Spleen (tissue), 11 donors: ENCODE results near the gene AKT3. TPM values are rescaled to one million over a fixed set of nuclear protein-coding genes. Genes with fewer than 3 reads are reported as not detected.

Experiments
- DNase-seq: peaks from one replicate; pipeline ENCODE4 v3.0.0-alpha.2; 2020
- H3K27ac ChIP-seq, 8 donors: fragments of 200-600 bp; sonication (generic) in 7 of 8; 1 replicate in 4 of 8; 2 replicates in 4 of 8; pipeline versions ENCODE4 v1.5.0 to v1.8.0; 2016 to 2021; ENCODE audit warnings: inconsistent platforms in 4 of 8, mild to moderate bottlenecking in 4 of 8, moderate library complexity in 1 of 8
- H3K27me3 ChIP-seq, 7 donors: fragments of 200-600 bp; sonication (generic) in 6 of 7; replicated peaks in 1 of 7; 1 replicate in 4 of 7; 2 replicates in 3 of 7; pipeline versions ENCODE4 v1.5.0 to v1.8.0; 2016 to 2021; ENCODE audit warnings: inconsistent platforms in 3 of 7, mild to moderate bottlenecking in 1 of 7
- H3K36me3 ChIP-seq, 6 donors: fragments of 200-600 bp; sonication (generic) in 5 of 6; 1 replicate in 4 of 6; 2 replicates in 2 of 6; pipeline versions ENCODE4 v1.5.0 to v1.8.0; 2016 to 2021; ENCODE audit warnings: inconsistent platforms in 2 of 6
- H3K4me1 ChIP-seq, 6 donors: fragments of 200-600 bp; sonication (generic) in 5 of 6; 1 replicate in 3 of 6; 2 replicates in 3 of 6; pipeline versions ENCODE4 v1.5.0 to v1.8.0; 2016 to 2021; ENCODE audit warnings: inconsistent platforms in 3 of 6
- H3K4me3 ChIP-seq, 8 donors: fragments of 200-600 bp; sonication (generic) in 7 of 8; 1 replicate in 4 of 8; 2 replicates in 4 of 8; pipeline versions ENCODE4 v1.5.0 to v1.8.0; 2016 to 2021; ENCODE audit warnings: inconsistent platforms in 4 of 8, mild to moderate bottlenecking in 4 of 8, moderate library complexity in 2 of 8
- H3K9me3 ChIP-seq, 8 donors: fragments of 200-600 bp; sonication (generic) in 7 of 8; 1 replicate in 4 of 8; 2 replicates in 4 of 8; pipeline versions ENCODE4 v1.5.0 to v1.8.0; 2016 to 2021; ENCODE audit warnings: inconsistent platforms in 4 of 8
- POLR2A ChIP-seq, 3 donors: fragments of 450-650 bp; IDR thresholded peaks; one replicate each; pipeline ENCODE4 v1.5.1; 2017; ENCODE audit warnings: antibody characterized with exemption in 3 of 3, mild to moderate bottlenecking in 1 of 3
- POLR2AphosphoS5 ChIP-seq, 3 donors: sonication (generic); formaldehyde crosslinking; IDR thresholded peaks; one replicate each; pipeline ENCODE4 v1.5.1; 2017; ENCODE audit warnings: antibody characterized with exemption in 3 of 3
- WGBS, 5 donors: extraction: QIAGEN DNeasy Blood & Tissue Kit in 3 of 5; methylation state at CpG; one replicate each; pipeline versions ENCODE4 v1.1.5 to v1.1.7; 2013 to 2018; 5-methylcytosine and 5-hydroxymethylcytosine counted together
- intact Hi-C: fragments of 100-400 bp; cut with DNase I; formaldehyde crosslinking; loops from one replicate; pipeline ENCODE4 v1.15.0; 2023; ENCODE audit warnings: low total_unique reads
- polyA plus RNA-seq, 3 donors: library from polyadenylated mRNA; stranded (reverse); fragments of 200-250 nt; gene quantifications; one replicate each; pipeline ENCODE4 v1.2.1, GENCODE V29; 2013
- total RNA-seq, 7 donors: library from RNA; depleted of rRNA in 3 of 7; stranded (reverse); fragments of >200 nt in 3 of 7; fragmentation: NEBNext Ultra II Directional in 4 of 7; extraction: Animal tissue kit (Norgen Biotek cat#: 25700) in 4 of 7; gene quantifications; one replicate each; pipeline versions ENCODE4 v1.1.0 to v1.2.1, GENCODE V29; 2016 to 2021
- TF ChIP-seq, protein P1 (sequence below), 11 experiments: fragments of 200-600 bp in 7 of 11; fragments of 450-650 bp in 4 of 11; sonication (generic) in 4 of 11; IDR thresholded peaks in 8 of 11; conservative IDR thresholded peaks in 3 of 11; 1 replicate in 7 of 11; 2 replicates in 4 of 11; pipeline versions ENCODE4 v1.4.0 to v1.8.0; 2016 to 2021; ENCODE audit warnings: antibody characterized with exemption in 11 of 11, inconsistent platforms in 4 of 11, mild to moderate bottlenecking in 1 of 11
- donor health status: healthy with polysubstance abuse.
- donor health status: DM: no; HTN: no; CAD: no; lungs with moderate emphysema.
- donor health status: DM: no; HTN: no; CAD: no.
- donor health status: Bipolar disorder and iron deficiency.
- donor health status: healthy.
- donor health status: DM: no; HTN: no; CAD: no.
- donor health status: DM: yes; HTN: yes; CAD: no.

Gene AKT3
- total and polyA plus RNA-seq, 10 donors, result 4.3 to 91.3 (median 46.4) TPM

DNA sequence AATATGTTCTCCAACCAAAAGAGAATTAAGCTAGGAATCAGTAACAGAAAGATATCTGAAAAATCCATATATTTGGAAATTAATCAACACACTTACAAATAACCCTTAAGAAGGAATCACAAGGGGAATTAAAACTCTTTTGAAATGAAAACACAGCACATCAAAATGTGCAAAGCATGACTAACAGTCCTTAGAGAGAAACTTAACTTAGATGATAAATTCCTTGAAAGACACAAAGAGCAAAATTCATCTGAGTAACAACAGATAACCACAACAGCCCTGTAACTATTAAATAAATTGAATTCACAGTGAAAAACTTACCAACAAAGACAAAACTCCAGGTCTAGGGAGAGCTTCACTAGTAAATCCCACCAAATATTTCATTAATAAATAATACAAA is 310.4 kb downstream of the AKT3 start:
- no peak for DNase-seq
- Histone ChIP-seq H3K36me3 (peaks cover 0 to 19% (median 7%) of the 10 kb centered on the region in 6 donors), H3K9me3 (no peaks in the 10 kb centered on the region), H3K27me3 (no peaks in the 10 kb centered on the region), H3K4me1 (no peaks in the 10 kb centered on the region), H3K4me3 (no peak overlapping the region), H3K27ac (no peak overlapping the region)
- TF ChIP-seq POLR2AphosphoS5 (IDR thresholded peaks at IDR 0.05) (no peak), POLR2A (IDR thresholded peaks at IDR 0.05) (no peak)
- TF ChIP-seq, protein P1, sequence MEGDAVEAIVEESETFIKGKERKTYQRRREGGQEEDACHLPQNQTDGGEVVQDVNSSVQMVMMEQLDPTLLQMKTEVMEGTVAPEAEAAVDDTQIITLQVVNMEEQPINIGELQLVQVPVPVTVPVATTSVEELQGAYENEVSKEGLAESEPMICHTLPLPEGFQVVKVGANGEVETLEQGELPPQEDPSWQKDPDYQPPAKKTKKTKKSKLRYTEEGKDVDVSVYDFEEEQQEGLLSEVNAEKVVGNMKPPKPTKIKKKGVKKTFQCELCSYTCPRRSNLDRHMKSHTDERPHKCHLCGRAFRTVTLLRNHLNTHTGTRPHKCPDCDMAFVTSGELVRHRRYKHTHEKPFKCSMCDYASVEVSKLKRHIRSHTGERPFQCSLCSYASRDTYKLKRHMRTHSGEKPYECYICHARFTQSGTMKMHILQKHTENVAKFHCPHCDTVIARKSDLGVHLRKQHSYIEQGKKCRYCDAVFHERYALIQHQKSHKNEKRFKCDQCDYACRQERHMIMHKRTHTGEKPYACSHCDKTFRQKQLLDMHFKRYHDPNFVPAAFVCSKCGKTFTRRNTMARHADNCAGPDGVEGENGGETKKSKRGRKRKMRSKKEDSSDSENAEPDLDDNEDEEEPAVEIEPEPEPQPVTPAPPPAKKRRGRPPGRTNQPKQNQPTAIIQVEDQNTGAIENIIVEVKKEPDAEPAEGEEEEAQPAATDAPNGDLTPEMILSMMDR (IDR thresholded peaks at IDR 0.05 in 8 of 11, conservative IDR thresholded peaks at IDR 0.05 in 3 of 11), result no peak
- intact Hi-C loops, result no loop called here

DNA sequence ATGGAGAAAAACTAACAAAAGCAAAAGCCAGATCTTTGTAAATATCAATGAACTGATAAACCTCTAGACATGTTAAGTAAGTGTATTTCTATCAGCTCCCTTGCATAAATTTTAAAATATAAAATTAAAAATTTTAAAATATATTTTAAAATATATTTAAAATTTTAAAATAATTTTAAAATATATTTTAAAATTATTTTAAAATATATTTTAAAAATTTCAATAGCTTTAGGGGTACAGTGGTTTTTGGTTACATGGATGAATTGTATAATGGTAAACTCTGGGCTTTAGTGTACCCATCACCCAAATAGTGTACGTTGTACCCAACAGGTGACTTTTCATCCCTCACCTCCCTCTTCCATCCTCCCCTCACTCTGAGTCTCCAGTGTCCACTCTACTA is 315.0 kb downstream of the AKT3 start:
- Histone ChIP-seq H3K4me3 (no peak overlapping the region), H3K4me1 (no peaks in the 10 kb centered on the region), H3K36me3 (no peaks in the 10 kb centered on the region), H3K27ac (no peak overlapping the region), H3K9me3 (no peaks in the 10 kb centered on the region), H3K27me3 (no peaks in the 10 kb centered on the region)
- intact Hi-C loops, result no loop called here
- no peak for DNase-seq
- 91 to 98% (median 96%) methylated on average over 1 of the region's 1 CpG for WGBS, 5 donors
- TF ChIP-seq, protein P1 (IDR thresholded peaks at IDR 0.05 in 8 of 11, conservative IDR thresholded peaks at IDR 0.05 in 3 of 11), result no peak
- TF ChIP-seq POLR2AphosphoS5 (IDR thresholded peaks at IDR 0.05), result no peak

GRCh38 chr1:243529512-243529911 is 320.5 kb downstream of the AKT3 start:
- Histone ChIP-seq H3K27me3 (no peaks in the 10 kb centered on the region), H3K4me3 (no peak overlapping the region), H3K27ac (no peak overlapping the region), H3K4me1 (no peaks in the 10 kb centered on the region), H3K36me3 (no peaks in the 10 kb centered on the region), H3K9me3 (peaks cover 0 to 8% (median 2%) of the 10 kb centered on the region in 8 donors)
- no peak for DNase-seq
- intact Hi-C loops, result no loop called here
- 86 to 99% (median 99%) methylated on average over 4 of the region's 4 CpGs for WGBS, 5 donors
- TF ChIP-seq POLR2AphosphoS5 (IDR thresholded peaks at IDR 0.05) (no peak), POLR2A (IDR thresholded peaks at IDR 0.05) (no peak)
- TF ChIP-seq, protein P1 (IDR thresholded peaks at IDR 0.05 in 8 of 11, conservative IDR thresholded peaks at IDR 0.05 in 3 of 11), result no peak

DNA sequence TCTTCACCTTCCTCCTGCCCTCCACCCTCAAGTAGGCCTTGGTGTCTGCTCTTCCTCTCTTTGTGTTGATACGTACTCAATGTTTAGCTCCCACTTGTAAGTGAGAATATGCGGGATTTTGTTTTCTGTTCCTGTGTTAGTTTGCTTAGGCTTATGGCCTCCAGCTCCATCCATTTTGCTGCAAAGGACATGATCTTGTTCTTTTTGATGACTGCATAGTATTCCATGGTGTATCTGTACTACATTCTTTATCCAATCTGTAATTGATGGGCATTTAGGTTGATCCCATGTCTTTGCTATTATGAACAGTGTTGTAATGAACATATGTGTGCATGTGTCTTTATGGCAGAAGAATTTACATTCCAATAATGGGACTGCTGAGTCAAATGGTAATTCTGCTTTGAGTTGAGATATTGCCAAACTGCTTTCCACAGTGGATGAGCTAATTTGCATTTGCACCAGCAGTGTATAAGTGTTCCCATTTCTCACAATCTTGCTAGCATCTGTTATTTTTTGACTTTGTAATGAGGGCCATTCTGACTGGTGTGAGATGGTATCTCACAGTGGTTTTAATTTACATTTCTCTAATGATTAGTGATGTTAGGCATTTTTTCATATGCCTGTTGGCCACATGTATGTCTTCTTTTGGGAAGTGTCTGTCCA is 321.5 kb downstream of the AKT3 start:
- H3K9me3 ChIP-seq, result peaks cover 0 to 8% (median 2%) of the 10 kb centered on the region in 8 donors
- no peak overlapping the region for H3K4me3 ChIP-seq
- TF ChIP-seq, protein P1 (IDR thresholded peaks at IDR 0.05 in 8 of 11, conservative IDR thresholded peaks at IDR 0.05 in 3 of 11), result no peak
- no peak for TF ChIP-seq POLR2AphosphoS5 (IDR thresholded peaks at IDR 0.05)
- TF ChIP-seq POLR2A (IDR thresholded peaks at IDR 0.05), result no peak
- no peak for DNase-seq
- WGBS, 5 donors, result 93 to 100% (median 96%) methylated on average over 2 of the region's 2 CpGs
- no peaks in the 10 kb centered on the region for H3K36me3 ChIP-seq
- intact Hi-C loops, result no loop called here
- no peaks in the 10 kb centered on the region for H3K4me1 ChIP-seq
- no peaks in the 10 kb centered on the region for H3K27me3 ChIP-seq
- no peak overlapping the region for H3K27ac ChIP-seq
